Measurements from ENCODE around the gene SBF2. TPM values are rescaled to one million over a fixed set of nuclear protein-coding genes. Genes with fewer than 3 reads are reported as not detected.

The SBF2 gene
- total RNA-seq, 4 donors from 2014 or later, result 75.0 to 104 (median 86.9) TPM

- 96 to 97% methylated on average over 2 of the region's 2 CpGs for WGBS, 2 donors
- no peak for TF ChIP-seq EP300 (IDR thresholded peaks at IDR 0.05)
- TF ChIP-seq CTCF (IDR thresholded peaks at IDR 0.05), result no peak
- TF ChIP-seq POLR2A (IDR thresholded peaks at IDR 0.05), result no peak
- DNase-seq (ENCODE audit: low spot score in 2 of 2), result no peak
- Histone ChIP-seq H3K27ac (no peak overlapping the region), H3K4me3 (no peak overlapping the region), H3K4me1 (peaks cover 0 to 23% (median 4%) of the 10 kb centered on the region in 4 donors), H3K27me3 (no peaks in the 10 kb centered on the region), H3K36me3 (peaks cover 0 to 12% (median 0%) of the 10 kb centered on the region in 3 donors), H3K9me3 (no peaks in the 10 kb centered on the region)
Measured at GRCh38 chr11:9773524-9773923, 520.5 kb downstream of the SBF2 start.

- no peak for DNase-seq (ENCODE audit: low spot score in 2 of 2)
- Histone ChIP-seq H3K9me3 (no peaks in the 10 kb centered on the region), H3K27me3 (no peaks in the 10 kb centered on the region), H3K36me3 (peaks cover 0 to under 1% (median 0%) of the 10 kb centered on the region in 3 donors), H3K27ac (no peak overlapping the region), H3K4me1 (peaks cover 0 to 23% (median 4%) of the 10 kb centered on the region in 4 donors), H3K4me3 (no peak overlapping the region)
- WGBS, 2 donors, result 90 to 100% methylated on average over 4 of the region's 4 CpGs
- no peak for TF ChIP-seq CTCF (IDR thresholded peaks at IDR 0.05)
- TF ChIP-seq POLR2A (IDR thresholded peaks at IDR 0.05), result no peak
Measured at GRCh38 chr11:9772218-9772617, 521.8 kb downstream of the SBF2 start.

DNA sequence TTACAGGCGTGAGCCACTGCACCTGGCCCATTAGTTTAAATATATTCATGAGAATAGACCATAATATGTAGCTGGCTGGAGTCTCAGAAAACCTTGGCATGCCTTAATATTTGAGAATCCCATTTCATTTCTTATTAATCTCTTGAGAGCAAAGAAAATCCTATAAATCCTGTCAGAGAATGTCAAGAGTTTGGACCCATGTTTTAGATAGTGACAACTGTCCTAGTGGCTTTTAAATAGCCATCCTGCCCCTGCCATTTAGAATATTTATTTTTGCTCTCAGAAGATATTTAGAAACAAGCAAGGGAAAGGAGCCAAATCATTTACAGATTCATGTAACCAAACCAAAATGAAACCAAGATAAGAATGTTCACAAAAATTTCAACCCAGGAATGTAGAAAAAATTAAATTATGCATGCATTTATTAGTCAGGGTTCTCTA, 522.9 kb downstream of the SBF2 start:
- Histone ChIP-seq H3K4me3 (no peak overlapping the region), H3K36me3 (no peaks in the 10 kb centered on the region), H3K4me1 (peaks cover 0 to 29% (median 4%) of the 10 kb centered on the region in 4 donors), H3K27ac (peak overlapping the region in 1 of 4 donors; percentile 11), H3K9me3 (no peaks in the 10 kb centered on the region), H3K27me3 (no peaks in the 10 kb centered on the region)
- TF ChIP-seq EP300 (IDR thresholded peaks at IDR 0.05) (no peak), CTCF (IDR thresholded peaks at IDR 0.05) (no peak), POLR2A (IDR thresholded peaks at IDR 0.05) (no peak)
- 83 to 86% methylated on average over 1 of the region's 1 CpG for WGBS, 2 donors
- no peak for DNase-seq (ENCODE audit: low spot score in 2 of 2)

DNA sequence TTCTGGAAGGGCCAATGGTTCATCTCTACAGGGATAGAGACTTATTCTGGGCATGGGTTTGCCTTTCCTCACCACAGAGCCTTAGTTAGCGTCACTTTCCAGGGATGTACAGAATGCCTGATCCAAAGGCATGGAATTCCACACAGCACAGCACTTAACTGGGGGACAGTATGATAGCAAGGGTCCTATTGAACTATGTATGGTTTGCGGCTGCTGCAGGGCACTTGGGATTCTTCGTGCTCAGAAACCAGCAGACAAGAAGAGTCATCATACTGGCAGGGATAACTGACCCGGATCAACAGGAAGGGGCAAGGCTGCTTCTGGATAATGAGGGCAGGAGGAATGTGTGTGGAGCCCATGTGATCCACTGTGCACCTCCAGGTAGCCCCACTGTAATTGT, 524.4 kb downstream of the SBF2 start:
- no peaks in the 10 kb centered on the region for H3K36me3 ChIP-seq
- no peak overlapping the region for H3K27ac ChIP-seq
- H3K27me3 ChIP-seq, result no peaks in the 10 kb centered on the region
- no peaks in the 10 kb centered on the region for H3K9me3 ChIP-seq
- H3K4me1 ChIP-seq, result peaks cover 0 to 31% (median 0%) of the 10 kb centered on the region in 4 donors
- H3K4me3 ChIP-seq, result no peak overlapping the region
- WGBS, 2 donors, result 78 to 98% methylated on average over 4 of the region's 4 CpGs
- DNase-seq (ENCODE audit: low spot score in 2 of 2), result no peak
- TF ChIP-seq EP300 (IDR thresholded peaks at IDR 0.05) (no peak), POLR2A (IDR thresholded peaks at IDR 0.05) (no peak), CTCF (IDR thresholded peaks at IDR 0.05) (no peak)

DNA sequence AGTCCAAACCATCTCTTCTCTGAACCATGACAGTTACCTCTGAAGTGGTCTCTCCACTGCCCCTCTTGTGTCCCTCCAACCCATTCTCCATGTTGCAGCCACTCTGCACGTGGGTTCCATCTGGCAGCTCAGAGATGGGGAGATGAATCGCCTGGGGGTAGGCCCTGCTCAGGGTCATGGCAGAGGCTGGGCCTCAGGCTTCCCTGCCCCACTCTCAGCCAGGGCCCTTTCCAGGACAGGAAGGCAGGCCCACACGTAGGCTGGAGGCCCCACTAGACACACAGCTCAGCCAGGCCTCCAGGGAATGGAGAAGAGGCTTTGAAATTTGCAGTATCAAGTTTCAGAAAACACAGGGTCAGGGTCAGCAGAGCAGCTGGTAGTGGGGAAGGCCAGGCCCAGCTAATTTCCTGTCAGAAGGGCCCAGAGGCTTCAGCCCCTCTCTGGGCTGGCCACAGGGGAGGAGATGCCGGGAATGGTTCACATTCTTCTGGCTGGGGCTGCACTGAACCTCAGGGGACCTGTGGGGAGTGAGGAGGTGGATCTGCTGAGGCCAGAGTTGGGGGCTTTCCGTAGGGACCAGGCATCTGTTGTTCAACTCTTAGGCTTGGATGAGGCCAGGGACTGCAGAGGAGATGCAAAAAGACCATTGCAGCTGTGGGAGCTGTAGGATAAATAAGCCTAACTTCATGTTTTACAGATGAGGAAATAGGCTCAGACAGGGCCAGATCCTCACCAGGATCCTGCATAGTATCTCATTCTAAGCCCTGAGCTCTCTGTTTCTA, 528.5 kb downstream of the SBF2 start:
- DNase-seq (ENCODE audit: low spot score in 2 of 2), result peak; percentile 42 to 45
- TF ChIP-seq POLR2A (IDR thresholded peaks at IDR 0.05), result no peak
- TF ChIP-seq CTCF (IDR thresholded peaks at IDR 0.05), result no peak
- TF ChIP-seq EP300 (IDR thresholded peaks at IDR 0.05), result peak in 1 of 2 donors; percentile 70
- Histone ChIP-seq H3K27ac (peak overlapping the region; percentile 17 to 74 (median 52)), H3K9me3 (no peaks in the 10 kb centered on the region), H3K4me3 (no peak overlapping the region), H3K36me3 (no peaks in the 10 kb centered on the region), H3K27me3 (no peaks in the 10 kb centered on the region), H3K4me1 (peaks cover 0 to 39% (median 1%) of the 10 kb centered on the region in 4 donors)
- WGBS, 2 donors, result 33 to 38% methylated on average over 5 of the region's 5 CpGs

All from tibial nerve (tissue), 4 donors.